ENCODE results near the gene KCTD13.

- no peak for TF ChIP-seq POLR2AphosphoS5 (IDR thresholded peaks at IDR 0.05; ENCODE audit: low read depth, low read length)
- TF ChIP-seq, protein P1, sequence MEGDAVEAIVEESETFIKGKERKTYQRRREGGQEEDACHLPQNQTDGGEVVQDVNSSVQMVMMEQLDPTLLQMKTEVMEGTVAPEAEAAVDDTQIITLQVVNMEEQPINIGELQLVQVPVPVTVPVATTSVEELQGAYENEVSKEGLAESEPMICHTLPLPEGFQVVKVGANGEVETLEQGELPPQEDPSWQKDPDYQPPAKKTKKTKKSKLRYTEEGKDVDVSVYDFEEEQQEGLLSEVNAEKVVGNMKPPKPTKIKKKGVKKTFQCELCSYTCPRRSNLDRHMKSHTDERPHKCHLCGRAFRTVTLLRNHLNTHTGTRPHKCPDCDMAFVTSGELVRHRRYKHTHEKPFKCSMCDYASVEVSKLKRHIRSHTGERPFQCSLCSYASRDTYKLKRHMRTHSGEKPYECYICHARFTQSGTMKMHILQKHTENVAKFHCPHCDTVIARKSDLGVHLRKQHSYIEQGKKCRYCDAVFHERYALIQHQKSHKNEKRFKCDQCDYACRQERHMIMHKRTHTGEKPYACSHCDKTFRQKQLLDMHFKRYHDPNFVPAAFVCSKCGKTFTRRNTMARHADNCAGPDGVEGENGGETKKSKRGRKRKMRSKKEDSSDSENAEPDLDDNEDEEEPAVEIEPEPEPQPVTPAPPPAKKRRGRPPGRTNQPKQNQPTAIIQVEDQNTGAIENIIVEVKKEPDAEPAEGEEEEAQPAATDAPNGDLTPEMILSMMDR (IDR thresholded peaks at IDR 0.05 in 2 of 3, conservative IDR thresholded peaks at IDR 0.05 in 1 of 3; ENCODE audit: borderline replicate concordance in 1 of 3, insufficient read depth in 1 of 3, low read depth in 2 of 3, low read length in 2 of 3), result no peak
- no peak for TF ChIP-seq SP1 (IDR thresholded peaks at IDR 0.05; ENCODE audit: low read depth)
Observed at GRCh38 chr16:29922326-29922725, 3.7 kb downstream of the KCTD13 start.

Data from HCT116 (cell line).